HL-60 (cell line): Measurements from ENCODE around the gene NPEPL1.

Experiments used
- DNase-seq, 2 experiments: peaks; one replicate each; pipeline ENCODE4 v3.0.0-alpha.2; 2010 to 2020; ENCODE audit warnings: low read depth in 1 of 2, low spot score in 1 of 2
- H3K27ac ChIP-seq: fragments of 250-450 bp; sonication (Bioruptor Pico); replicated peaks from 2 replicates; pipeline ENCODE4 v1.5.1; 2020; ENCODE audit warnings: mild to moderate bottlenecking, moderate library complexity
- H3K27me3 ChIP-seq: fragments of 250-450 bp; sonication (Bioruptor Pico); 2 replicates; pipeline ENCODE4 v1.5.1; 2021; ENCODE audit warnings: mild to moderate bottlenecking, moderate library complexity; ENCODE audit not compliant: insufficient read depth, poor library complexity, severe bottlenecking
- H3K4me3 ChIP-seq: replicated peaks from 2 replicates; pipeline ENCODE4 v1.5.1; 2011; ENCODE audit warnings: mild to moderate bottlenecking, control low read depth, low read length; ENCODE audit not compliant: insufficient read depth
- GABPA ChIP-seq: IDR thresholded peaks from 2 replicates; pipeline ENCODE4 v1.6.1; 2012; ENCODE audit warnings: low read depth
- POLR2AphosphoS5 ChIP-seq: IDR thresholded peaks from 2 replicates; pipeline ENCODE4 v1.6.1; 2012; ENCODE audit warnings: low read depth
- SPI1 ChIP-seq: IDR thresholded peaks from 2 replicates; pipeline ENCODE4 v1.6.1; 2012; ENCODE audit warnings: low read depth, mild to moderate bottlenecking, borderline replicate concordance
- TF ChIP-seq, protein P1 (sequence below): IDR thresholded peaks from one replicate; pipeline ENCODE4 v1.5.1; 2011; ENCODE audit warnings: low read length, control low read depth, inconsistent platforms; ENCODE audit not compliant: insufficient read depth
- TF ChIP-seq, protein P2 (sequence below): IDR thresholded peaks from 2 replicates; pipeline ENCODE4 v1.6.1; 2012; ENCODE audit warnings: low read depth; ENCODE audit not compliant: insufficient replicate concordance

The NPEPL1 gene

DNA sequence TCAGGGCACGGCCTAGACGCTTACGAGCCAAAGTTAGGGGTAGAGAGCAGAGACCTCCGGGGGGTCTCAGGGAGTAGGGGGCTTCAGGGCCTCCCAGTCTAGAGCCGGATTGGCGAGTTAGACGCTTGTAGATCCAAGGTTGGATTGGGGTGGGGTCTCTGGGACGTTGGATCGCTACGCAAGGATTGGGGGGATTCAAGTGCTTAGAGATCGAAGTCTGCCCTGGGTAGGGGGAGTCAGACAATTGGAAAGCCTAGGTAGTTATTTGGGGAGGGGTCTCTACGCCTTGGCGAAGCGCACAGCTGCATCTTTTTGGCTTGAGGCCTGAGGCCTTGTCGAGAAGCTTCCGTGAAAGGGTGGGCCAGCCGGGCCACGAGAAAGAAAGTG lies 41.0 kb upstream of the NPEPL1 start:
- peak overlapping the region; percentile 100 for H3K4me3 ChIP-seq
- no peaks in the 10 kb centered on the region for H3K27me3 ChIP-seq
- no peak for DNase-seq
- TF ChIP-seq, protein P1, sequence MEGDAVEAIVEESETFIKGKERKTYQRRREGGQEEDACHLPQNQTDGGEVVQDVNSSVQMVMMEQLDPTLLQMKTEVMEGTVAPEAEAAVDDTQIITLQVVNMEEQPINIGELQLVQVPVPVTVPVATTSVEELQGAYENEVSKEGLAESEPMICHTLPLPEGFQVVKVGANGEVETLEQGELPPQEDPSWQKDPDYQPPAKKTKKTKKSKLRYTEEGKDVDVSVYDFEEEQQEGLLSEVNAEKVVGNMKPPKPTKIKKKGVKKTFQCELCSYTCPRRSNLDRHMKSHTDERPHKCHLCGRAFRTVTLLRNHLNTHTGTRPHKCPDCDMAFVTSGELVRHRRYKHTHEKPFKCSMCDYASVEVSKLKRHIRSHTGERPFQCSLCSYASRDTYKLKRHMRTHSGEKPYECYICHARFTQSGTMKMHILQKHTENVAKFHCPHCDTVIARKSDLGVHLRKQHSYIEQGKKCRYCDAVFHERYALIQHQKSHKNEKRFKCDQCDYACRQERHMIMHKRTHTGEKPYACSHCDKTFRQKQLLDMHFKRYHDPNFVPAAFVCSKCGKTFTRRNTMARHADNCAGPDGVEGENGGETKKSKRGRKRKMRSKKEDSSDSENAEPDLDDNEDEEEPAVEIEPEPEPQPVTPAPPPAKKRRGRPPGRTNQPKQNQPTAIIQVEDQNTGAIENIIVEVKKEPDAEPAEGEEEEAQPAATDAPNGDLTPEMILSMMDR = no peak
- no peak for TF ChIP-seq GABPA
- TF ChIP-seq, protein P2, sequence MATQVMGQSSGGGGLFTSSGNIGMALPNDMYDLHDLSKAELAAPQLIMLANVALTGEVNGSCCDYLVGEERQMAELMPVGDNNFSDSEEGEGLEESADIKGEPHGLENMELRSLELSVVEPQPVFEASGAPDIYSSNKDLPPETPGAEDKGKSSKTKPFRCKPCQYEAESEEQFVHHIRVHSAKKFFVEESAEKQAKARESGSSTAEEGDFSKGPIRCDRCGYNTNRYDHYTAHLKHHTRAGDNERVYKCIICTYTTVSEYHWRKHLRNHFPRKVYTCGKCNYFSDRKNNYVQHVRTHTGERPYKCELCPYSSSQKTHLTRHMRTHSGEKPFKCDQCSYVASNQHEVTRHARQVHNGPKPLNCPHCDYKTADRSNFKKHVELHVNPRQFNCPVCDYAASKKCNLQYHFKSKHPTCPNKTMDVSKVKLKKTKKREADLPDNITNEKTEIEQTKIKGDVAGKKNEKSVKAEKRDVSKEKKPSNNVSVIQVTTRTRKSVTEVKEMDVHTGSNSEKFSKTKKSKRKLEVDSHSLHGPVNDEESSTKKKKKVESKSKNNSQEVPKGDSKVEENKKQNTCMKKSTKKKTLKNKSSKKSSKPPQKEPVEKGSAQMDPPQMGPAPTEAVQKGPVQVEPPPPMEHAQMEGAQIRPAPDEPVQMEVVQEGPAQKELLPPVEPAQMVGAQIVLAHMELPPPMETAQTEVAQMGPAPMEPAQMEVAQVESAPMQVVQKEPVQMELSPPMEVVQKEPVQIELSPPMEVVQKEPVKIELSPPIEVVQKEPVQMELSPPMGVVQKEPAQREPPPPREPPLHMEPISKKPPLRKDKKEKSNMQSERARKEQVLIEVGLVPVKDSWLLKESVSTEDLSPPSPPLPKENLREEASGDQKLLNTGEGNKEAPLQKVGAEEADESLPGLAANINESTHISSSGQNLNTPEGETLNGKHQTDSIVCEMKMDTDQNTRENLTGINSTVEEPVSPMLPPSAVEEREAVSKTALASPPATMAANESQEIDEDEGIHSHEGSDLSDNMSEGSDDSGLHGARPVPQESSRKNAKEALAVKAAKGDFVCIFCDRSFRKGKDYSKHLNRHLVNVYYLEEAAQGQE = no peak
- no peak for TF ChIP-seq POLR2AphosphoS5
- no peak for TF ChIP-seq SPI1
- H3K27ac ChIP-seq = peak overlapping the region; percentile 91

DNA sequence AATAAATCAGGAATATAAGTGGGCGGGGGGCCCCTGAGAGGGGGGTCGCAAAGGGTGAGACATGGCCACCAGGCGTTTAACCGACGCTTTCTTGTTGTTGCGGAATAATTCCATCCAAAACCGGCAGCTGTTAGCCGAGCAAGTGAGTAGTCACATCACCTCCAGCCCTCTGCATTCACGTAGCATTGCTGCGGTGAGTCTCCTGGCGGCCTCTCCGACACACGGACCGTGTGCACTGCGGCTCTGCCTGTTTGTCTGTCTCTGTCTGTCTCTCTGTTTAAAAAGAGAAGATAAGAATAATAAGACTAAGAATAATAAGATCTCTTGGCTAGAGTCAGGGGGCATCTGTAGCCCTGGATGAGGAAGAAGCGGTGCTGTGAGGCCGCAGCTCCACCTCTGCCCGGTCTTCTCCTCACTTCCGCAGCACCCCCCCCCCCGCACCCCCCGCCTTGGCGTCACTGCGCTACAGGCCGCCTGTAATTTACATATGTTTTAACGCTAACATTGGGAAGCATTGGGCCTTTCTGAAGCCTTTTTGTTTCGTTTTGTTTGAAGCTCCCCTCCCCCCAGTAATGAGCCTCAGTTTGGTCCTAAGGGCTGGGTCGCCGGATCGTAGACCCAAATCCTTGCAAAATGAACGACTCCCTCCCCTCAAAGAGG lies 40.5 kb upstream of the NPEPL1 start:
- peak; percentile 63 to 67 for DNase-seq
- peak overlapping the region; percentile 100 for H3K4me3 ChIP-seq
- no peaks in the 10 kb centered on the region for H3K27me3 ChIP-seq
- peak overlapping the region; percentile 91 for H3K27ac ChIP-seq
- TF ChIP-seq POLR2AphosphoS5 (peak; percentile 27; the same call in 1 of the 2 replicates), SPI1 (peak; percentile 58; the same call in 1 of the 2 replicates)
- TF ChIP-seq, protein P1 = no peak
- TF ChIP-seq, protein P2 = no peak

DNA sequence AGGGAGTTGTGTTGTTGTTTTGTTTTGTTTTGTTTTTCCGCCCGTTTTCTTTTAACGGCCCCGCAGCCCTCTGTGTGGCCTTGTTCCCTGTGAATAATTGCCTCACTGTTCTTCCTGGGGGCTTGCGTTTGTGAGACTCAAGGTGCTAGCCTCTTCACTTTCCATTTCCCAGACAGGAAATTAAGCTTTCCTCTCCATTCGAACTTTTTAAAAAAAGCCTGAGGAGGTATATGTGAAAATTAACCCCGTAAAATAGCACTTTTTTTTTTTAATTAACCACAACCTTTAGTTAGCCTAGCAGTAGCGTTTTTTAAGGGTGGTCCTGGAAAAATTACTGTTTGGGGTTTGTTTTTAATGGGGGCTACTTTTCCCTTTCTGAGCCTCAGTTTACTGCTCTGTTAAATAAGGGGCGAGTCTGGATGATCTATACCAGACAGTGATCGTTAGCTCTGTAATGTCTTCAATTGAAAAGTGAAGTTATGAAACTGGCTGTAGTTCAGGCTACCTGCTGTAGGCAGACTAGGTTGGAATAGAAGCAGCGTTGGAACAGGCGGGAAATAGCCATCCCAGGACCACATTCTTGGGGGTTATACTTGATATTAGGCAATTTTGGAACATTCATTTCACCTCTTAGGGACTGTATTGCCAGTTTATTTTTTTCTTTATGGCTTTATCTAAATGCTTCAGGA lies 39.9 kb upstream of the NPEPL1 start:
- DNase-seq = no peak
- peak overlapping the region; percentile 91 for H3K27ac ChIP-seq
- no peaks in the 10 kb centered on the region for H3K27me3 ChIP-seq
- no peak for TF ChIP-seq GABPA
- H3K4me3 ChIP-seq = peak overlapping the region; percentile 100

DNA sequence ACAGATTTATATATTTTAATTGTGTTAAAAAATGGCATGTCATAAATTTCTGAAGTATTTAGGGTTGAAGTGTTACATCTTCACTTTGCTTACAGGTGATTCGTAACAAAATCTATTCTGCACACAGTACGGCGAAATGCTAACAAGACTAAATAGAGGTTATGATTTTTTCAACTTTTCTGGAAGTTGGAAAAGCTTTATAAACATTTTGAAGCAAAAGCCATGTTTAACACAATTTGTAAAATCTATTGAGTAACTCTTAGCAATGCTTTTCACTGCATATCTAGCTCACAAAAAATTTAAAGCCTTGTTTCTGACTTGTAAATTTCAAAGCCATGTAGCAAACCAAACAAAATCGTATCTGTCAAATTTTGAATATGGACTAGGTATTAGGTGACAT lies 38.3 kb upstream of the NPEPL1 start:
- Histone ChIP-seq H3K27me3 (no peaks in the 10 kb centered on the region), H3K4me3 (no peak overlapping the region), H3K27ac (no peak overlapping the region)
- no peak for TF ChIP-seq POLR2AphosphoS5
- TF ChIP-seq SPI1 = no peak
- no peak for TF ChIP-seq GABPA
- TF ChIP-seq, protein P1 = no peak
- TF ChIP-seq, protein P2 = no peak
- DNase-seq = no peak
